KOPT-K1 (cell line): Measurements from ENCODE around the gene CHGA.

Source experiments
- H3K27ac ChIP-seq: fragments of 200-600 bp; sonication (generic); 2 replicates; pipeline ENCODE4 v1.5.1; 2016; ENCODE audit warnings: antibody characterized with exemption, mild to moderate bottlenecking, low read depth, low read length; ENCODE audit not compliant: poor library complexity, severe bottlenecking
- H3K36me3 ChIP-seq: fragments of 200-600 bp; sonication (generic); 2 replicates; pipeline ENCODE4 v1.5.1; 2017; ENCODE audit warnings: antibody characterized with exemption, mild to moderate bottlenecking, low read length, moderate library complexity; ENCODE audit not compliant: insufficient read depth
- H3K9me3 ChIP-seq: fragments of 200-600 bp; sonication (generic); 2 replicates; pipeline ENCODE4 v1.5.1; 2017; ENCODE audit warnings: antibody characterized with exemption, low read length, mild to moderate bottlenecking; ENCODE audit not compliant: insufficient read depth, poor library complexity, severe bottlenecking

Gene CHGA, protein sequence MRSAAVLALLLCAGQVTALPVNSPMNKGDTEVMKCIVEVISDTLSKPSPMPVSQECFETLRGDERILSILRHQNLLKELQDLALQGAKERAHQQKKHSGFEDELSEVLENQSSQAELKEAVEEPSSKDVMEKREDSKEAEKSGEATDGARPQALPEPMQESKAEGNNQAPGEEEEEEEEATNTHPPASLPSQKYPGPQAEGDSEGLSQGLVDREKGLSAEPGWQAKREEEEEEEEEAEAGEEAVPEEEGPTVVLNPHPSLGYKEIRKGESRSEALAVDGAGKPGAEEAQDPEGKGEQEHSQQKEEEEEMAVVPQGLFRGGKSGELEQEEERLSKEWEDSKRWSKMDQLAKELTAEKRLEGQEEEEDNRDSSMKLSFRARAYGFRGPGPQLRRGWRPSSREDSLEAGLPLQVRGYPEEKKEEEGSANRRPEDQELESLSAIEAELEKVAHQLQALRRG

DNA sequence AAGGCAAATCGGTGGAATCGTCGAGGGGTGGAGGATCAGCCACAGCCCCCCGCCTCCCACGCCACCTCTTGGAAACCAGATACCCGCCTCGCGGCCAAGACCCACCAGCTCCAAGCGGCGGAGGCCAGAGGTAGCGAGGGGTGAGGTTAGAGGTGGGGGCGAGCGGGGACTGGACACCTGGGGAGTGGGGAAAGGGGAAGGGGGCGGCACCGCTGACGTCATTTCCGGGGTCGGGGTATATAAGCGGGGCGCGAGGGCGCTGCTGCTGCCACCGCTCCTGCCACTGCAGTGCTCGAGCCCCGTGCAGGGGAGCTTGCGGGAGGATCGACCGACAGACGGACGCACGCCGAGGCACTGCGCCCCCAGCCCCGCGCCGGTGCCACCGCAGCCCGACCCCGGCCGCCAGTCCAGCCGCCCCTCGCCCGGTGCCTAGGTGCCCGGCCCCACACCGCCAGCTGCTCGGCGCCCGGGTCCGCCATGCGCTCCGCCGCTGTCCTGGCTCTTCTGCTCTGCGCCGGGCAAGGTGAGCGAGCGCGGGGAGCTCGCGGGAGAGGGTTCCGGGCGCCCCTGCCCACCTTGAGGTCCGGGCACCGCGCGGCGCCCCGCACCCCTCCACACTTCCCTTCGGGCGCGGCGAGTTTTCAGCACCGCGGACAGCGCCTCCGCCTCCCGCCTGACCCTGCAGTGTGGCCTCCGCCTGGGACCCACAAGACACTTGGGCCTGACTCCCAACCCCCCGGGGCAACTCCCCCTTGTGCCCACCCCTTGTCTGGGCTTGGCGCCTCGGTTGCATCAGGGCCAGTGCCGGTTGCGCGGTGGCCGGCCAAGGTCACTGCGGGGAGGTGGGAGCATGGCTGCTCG, at the start of gene CHGA:
Gene CHGA (plus strand): TSS at position 268 of the 861 bp plus-strand sequence. CDS start 210 bp downstream, at position 478.
- H3K9me3 ChIP-seq, result no peaks in the 10 kb centered on the region
- H3K27ac ChIP-seq, result no peak within 1 kb of the TSS
- no peaks in the 10 kb centered on the region for H3K36me3 ChIP-seq

DNA sequence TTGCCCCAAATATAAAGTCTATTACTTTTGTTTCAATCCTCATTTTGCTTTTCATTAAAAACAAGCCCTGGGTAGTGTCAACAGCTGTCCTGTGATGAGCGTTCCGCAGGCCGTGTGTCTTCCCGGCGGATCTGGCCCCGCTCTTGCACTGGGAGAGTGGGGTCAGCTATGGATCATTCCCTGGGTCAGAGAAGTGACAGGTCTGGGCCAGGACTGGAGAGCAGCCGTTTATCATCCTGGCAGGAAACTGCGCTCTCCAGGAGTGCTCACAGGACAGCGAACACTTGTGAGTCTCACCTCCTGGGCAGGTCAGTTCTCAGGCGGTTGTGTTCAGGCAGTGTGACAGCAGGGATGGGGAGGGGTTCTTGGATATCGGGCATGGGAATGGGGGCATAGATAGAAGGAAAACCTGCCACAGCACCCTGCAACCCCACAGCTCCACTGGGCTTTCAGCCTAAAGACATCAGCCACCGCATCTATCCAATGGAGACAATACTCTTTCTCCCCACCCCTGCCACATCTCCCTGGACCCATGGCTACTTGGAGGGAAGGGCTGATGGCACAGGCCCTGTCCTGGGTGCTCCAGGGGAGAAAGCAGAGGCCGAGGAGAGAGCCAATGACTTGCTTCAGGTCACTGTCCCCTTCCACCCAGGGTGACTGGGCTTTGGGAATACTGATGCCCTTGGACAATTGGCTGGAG, 47.8 kb upstream of the CHGA start:
- no peaks in the 10 kb centered on the region for H3K36me3 ChIP-seq
- H3K27ac ChIP-seq, result no peak overlapping the region
- H3K9me3 ChIP-seq, result no peaks in the 10 kb centered on the region

DNA sequence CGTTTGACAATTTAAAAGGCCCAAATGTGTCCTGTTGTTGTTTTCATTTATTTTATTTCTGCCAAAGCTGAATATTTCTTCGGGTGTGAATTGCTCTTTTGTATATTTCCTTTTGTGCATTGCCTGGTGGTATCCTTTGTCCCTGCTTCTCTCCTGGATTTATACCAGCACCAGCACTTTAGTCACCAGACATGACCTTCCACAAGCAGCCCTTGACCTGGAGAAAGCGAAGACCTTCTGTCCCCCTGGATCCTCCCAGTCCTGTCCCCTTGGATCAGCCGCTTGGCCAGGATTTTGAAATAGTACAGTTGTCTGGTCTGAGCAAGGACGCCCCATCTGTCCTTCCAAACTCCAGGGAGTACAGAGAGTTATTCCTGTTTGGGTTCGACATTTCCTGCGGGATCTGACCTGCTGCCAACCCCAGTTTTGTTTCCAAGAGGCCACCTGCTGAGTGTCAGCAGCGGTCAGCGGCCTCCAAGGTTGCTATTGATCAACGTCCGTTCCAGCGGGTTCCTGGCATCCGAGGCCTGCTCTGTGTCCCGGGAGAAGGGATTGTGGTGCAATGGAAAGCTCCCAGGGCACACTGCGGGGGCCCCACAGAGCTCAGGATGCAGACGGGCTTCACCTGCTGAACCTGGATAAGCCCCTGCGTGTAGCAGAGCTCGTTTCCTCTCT, 45.1 kb upstream of the CHGA start:
- H3K36me3 ChIP-seq, result no peaks in the 10 kb centered on the region
- H3K9me3 ChIP-seq, result no peaks in the 10 kb centered on the region
- H3K27ac ChIP-seq, result no peak overlapping the region

DNA sequence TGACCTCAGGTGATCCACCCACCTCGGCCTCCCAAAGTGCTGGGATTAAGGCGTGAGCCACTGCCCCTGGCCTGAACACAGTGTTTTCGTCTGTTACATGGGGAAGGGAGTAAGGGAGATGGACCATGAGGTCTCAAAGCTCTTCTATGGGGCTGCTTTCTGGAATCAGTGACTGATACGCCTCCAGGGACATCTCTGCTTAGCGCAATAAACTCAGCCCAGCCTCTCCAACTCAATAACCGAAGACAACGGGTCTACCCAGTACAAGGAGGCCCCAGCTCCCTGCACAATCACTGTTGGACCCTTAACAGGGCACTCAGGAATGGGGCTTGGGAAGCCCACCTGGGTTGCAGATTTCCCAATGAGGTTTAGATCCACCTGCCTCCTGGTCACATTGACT, 42.6 kb upstream of the CHGA start:
- no peak overlapping the region for H3K27ac ChIP-seq

DNA sequence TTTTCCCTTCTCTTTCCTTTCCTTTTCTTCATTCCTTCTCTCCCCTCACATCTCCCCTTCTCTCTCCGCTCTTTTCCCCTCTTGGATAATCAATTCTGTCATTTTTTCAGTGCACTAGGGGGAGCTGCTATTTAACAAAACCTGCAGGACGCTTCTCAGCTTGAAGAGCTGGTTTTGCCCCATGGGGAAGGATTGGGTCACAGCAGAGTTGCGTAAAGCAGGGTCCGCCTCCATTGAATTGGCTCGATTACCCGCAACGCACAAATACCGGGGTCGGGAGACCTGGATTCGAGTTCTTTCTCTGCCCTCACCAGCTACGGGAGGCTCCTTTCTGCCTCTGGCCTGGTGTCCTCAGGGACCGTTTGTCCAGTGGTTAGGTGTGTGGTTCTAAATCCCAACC, 42.1 kb upstream of the CHGA start:
- H3K36me3 ChIP-seq, result no peaks in the 10 kb centered on the region
- no peaks in the 10 kb centered on the region for H3K9me3 ChIP-seq
- no peak overlapping the region for H3K27ac ChIP-seq

More for the DNA sequence above, 42.6 kb upstream of the CHGA start:
- H3K9me3 ChIP-seq, result no peaks in the 10 kb centered on the region
- no peaks in the 10 kb centered on the region for H3K36me3 ChIP-seq

DNA sequence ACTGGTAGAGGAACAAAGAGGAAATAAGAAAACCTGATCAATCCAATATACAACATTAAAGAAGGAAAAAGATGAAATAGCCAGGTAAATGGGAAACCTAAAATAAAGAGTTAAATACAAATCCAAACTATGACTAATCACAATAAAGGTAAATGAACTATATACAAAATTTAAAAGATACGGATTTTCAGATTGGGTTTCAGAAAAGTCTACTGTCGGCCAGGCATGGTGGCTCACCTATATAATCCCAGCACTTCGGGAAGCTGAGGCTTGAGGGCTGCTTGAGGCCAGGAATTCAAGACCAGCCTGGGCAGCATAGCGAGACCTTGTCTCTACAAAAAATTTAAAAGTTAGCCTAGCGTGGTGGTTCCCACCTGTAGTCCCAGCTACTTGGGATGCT, 39.9 kb upstream of the CHGA start:
- no peaks in the 10 kb centered on the region for H3K36me3 ChIP-seq
- no peak overlapping the region for H3K27ac ChIP-seq
- no peaks in the 10 kb centered on the region for H3K9me3 ChIP-seq

DNA sequence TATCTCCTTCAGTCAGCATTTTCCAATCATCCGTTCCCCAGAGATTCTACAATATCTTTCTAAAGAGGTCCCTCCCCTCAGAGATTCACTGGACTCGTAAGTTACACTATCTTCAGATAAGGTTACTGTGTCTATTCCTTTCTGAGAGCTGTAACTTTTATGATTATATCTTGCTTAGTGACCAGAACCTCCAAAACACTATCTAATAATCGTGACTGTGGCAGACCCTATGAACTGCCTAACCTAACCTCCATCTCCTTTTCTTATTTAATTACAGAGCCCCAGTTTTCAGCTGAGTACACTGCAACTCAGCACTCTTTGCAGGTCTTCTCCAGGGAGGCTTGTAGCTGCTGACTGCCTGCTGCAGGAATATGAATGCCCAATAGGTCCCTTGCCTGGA, 38.5 kb upstream of the CHGA start:
- Histone ChIP-seq H3K36me3 (no peaks in the 10 kb centered on the region), H3K27ac (no peak overlapping the region), H3K9me3 (no peaks in the 10 kb centered on the region)

DNA sequence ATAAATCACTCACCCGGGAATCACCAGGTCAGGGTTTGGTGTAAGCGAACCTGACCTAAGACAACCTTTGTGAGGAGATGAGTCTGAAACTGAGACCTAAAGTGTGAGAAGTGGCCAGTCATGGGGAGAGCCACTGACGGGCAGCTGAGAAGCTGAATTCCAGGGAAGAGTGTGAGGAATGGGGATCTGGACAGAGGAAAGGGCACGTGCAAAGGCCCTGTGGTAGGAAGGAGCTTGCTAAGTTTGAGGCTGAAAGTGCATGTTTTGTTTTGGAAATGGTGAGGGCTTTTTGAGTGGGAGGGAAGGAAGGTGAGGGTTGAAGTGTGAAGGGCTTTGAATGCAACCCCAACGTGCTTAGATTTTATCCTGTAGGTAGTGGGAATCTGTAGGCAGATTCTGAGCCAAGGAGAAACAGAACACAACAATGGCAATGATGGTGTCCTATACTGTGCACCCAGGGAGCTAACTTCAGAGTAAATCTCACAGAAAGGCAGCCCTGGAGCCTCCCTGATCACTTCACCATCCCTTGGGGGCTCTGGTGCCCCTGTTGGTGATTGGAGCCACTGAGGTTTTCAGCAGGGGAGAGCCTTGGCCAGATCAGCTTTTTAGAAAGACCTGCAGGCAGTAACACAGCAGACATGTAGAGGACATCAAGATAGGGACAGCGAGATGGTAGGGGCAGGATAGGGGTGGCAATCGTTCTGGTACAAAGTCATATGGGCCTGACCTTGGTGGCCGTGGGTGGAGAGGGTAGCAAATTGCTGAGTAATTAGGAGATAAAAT, 37.5 kb upstream of the CHGA start:
- Histone ChIP-seq H3K27ac (no peak overlapping the region), H3K36me3 (no peaks in the 10 kb centered on the region), H3K9me3 (no peaks in the 10 kb centered on the region)

DNA sequence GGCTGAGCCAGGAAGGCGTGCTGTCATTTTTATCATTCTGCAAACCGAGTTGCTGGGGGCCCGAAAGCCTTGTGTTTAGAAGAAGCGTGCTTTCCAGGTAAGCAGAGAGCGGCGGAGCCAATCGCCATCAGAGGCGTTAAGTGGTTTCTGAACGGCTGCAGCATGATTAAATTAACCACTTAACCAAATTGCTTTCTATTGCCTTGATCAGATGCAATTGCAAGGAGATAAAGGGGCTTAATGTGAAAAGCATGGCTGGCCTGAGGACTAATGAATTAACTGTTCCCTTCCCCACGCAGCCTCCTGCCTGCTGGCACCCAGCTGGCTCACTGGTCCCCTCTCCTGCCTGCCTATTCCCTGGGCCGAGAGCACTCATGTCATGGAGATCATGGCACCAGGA, 36.6 kb upstream of the CHGA start:
- H3K9me3 ChIP-seq, result no peaks in the 10 kb centered on the region

DNA sequence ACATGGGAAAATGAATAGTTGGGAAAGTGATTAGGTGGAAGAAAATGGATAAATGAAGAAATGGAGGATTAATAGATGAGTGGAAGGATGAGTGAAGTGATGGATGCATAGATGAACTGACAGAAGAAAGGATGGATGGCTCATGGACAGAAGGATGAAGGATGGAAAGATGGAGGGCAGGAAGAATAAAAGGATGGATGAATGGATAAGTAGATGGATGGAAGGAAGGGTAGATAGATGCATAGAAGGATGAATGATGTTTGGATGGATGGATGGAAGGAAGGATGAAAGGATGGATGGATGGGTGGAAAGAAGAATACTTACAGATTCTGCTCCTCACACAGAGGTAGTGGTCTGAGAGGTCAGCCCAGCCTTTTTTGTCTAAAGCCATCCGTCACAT, 35.8 kb upstream of the CHGA start:
- Histone ChIP-seq H3K9me3 (peaks cover 5% of the 10 kb centered on the region), H3K27ac (no peak overlapping the region), H3K36me3 (no peaks in the 10 kb centered on the region)

More for the DNA sequence above, 36.6 kb upstream of the CHGA start:
- H3K36me3 ChIP-seq, result no peaks in the 10 kb centered on the region
- no peak overlapping the region for H3K27ac ChIP-seq

DNA sequence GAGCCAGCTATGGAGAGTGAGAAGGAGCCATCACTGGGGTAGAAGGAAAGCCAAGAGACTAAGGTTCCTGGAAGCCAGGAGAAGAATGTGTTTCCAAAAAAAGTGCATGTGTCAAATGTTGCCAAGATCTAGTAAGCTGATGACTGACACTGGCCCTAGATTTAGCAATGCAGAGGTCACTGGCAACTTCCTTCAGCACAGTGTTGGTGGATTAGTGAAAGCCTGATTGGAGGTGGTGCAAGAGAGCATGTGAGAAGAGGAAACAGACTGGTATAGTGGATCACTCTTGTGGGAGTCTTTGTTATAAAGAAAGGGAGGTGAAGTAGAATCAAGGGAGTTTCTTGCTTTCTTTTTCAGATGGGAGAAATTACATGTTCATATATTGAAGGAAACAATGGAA, 34.1 kb upstream of the CHGA start:
- Histone ChIP-seq H3K27ac (no peak overlapping the region), H3K36me3 (no peaks in the 10 kb centered on the region), H3K9me3 (peaks cover 20% of the 10 kb centered on the region)

DNA sequence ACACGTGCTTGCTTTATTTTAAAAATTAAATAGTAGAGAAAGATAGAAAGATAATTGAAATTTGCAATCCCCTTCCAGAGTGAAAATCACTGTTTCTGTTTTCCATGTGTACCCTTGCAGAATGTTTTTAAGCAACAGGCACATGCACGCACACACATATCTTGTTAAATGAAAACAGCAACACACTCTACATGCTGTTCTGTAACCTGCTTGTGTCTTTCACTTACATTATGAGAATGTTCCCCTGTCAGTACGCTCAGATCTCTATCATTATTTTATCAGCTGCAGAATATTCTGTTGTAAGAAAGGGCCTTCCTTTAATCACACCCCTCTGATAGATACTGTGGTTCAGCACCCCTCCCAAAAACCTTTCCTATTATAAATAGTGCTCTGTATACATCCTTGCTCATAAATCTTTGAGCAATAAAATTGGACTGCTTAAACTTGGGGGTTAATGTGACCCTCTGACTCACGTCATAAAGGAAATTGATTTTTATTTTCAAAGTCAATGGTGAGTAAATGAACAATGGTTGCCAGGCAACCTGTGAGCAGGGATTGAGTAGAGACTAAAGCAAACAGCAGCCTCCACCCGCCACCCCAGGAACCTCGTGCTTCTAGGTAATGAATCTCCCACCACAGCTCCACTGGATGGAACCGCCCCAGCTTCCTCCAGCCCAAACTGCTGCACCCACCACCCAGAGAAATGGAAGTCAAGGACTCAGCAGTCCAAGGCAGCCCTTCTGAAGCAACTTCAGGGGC, 31.9 kb upstream of the CHGA start:
- no peaks in the 10 kb centered on the region for H3K36me3 ChIP-seq
- no peak overlapping the region for H3K27ac ChIP-seq
- H3K9me3 ChIP-seq, result peaks cover 29% of the 10 kb centered on the region

DNA sequence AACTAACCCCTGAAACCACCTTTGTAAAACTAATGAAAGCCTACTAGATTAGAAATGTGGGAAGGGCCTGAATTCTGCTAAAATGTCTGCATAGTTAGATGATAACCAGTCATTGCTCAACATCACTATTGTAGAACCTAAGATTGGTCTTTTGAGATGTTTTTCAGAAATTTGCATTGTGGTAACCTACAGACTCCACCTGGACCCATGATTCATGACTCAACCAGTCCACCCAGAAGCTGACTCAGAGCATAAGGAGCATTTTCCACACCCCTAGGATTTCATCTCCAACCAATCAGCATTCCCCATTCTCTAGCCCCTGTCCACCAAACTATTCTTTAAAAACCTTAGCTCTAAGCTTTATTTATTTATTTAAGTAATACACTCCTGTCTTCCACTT, 30.4 kb upstream of the CHGA start:
- H3K9me3 ChIP-seq, result peaks cover 29% of the 10 kb centered on the region
- no peak overlapping the region for H3K27ac ChIP-seq
- H3K36me3 ChIP-seq, result no peaks in the 10 kb centered on the region
